PC-3 (cell line): ENCODE results near the gene FBXL19. TPM values are rescaled to one million over a fixed set of nuclear protein-coding genes. Genes with fewer than 3 reads are reported as not detected.

ENCODE experiments used
- ATAC-seq: fragments of 200-7000 bp; cut with Tn5 transposase; 2 replicates; pipeline ENCODE4 v1.9.1; 2020; ENCODE audit warnings: mild to moderate bottlenecking, moderate library complexity
- BruUV-seq: library from RNA; stranded (reverse); fragments of 400-500 nt; replicated peaks from 2 replicates; lab custom pipeline; 2021; lab: Mats Ljungman, UMichigan
- CTCF ChIA-PET: fragments of 300-600 bp; sonication (Branson Sonifier 250); formaldehyde crosslinking; loops from one replicate; lab custom pipeline; 2022; ENCODE audit warnings: antibody characterized with exemption; lab: Charles Lee
- POLR2A ChIA-PET: fragments of 300-600 bp; sonication (Branson Sonifier 250); formaldehyde crosslinking; loops from one replicate; lab custom pipeline; 2022; ENCODE audit warnings: antibody characterized with exemption; ENCODE audit not compliant: unreplicated experiment; lab: Charles Lee
- DNase-seq: peaks from one replicate; pipeline ENCODE4 v3.0.0-alpha.2; 2015
- H2AFZ ChIP-seq: fragments of 300-600 bp; sonication (generic); 2 replicates; pipeline ENCODE4 v1.6.0; 2016; ENCODE audit warnings: antibody characterized with exemption, low read length
- H3F3A ChIP-seq: fragments of 300-600 bp; sonication (generic); one replicate; pipeline ENCODE4 v1.6.0; 2017; ENCODE audit warnings: antibody characterized with exemption, low read length, control low read depth, mild to moderate bottlenecking; ENCODE audit not compliant: unreplicated experiment
- H3K27ac ChIP-seq: fragments of 300-600 bp; sonication (generic); 2 replicates; pipeline ENCODE4 v1.5.1; 2016; ENCODE audit warnings: mild to moderate bottlenecking, low read length
- H3K27me3 ChIP-seq: fragments of 300-600 bp; sonication (generic); 2 replicates; pipeline ENCODE4 v1.6.1; 2016; ENCODE audit warnings: low read length, mixed read lengths
- H3K36me3 ChIP-seq: fragments of 300-600 bp; sonication (generic); 2 replicates; pipeline ENCODE4 v1.6.1; 2016; ENCODE audit warnings: low read depth, mixed run types, low read length, mixed read lengths
- H3K4me1 ChIP-seq: fragments of 300-600 bp; sonication (generic); 2 replicates; pipeline ENCODE4 v1.5.1; 2016; ENCODE audit warnings: low read length; ENCODE audit not compliant: insufficient read depth
- H3K4me2 ChIP-seq: fragments of 300-600 bp; sonication (generic); 2 replicates; pipeline ENCODE4 v1.6.0; 2016; ENCODE audit warnings: low read length
- H3K4me3 ChIP-seq: fragments of 300-600 bp; sonication (generic); 2 replicates; pipeline ENCODE4 v1.5.1; 2016; ENCODE audit warnings: mild to moderate bottlenecking, low read length, mixed read lengths
- H3K79me2 ChIP-seq: fragments of 300-600 bp; sonication (generic); 2 replicates; pipeline ENCODE4 v1.6.1; 2017; ENCODE audit warnings: low read length, mixed read lengths
- H3K9ac ChIP-seq: fragments of 300-600 bp; sonication (generic); 2 replicates; pipeline ENCODE4 v1.6.0; 2016; ENCODE audit warnings: mild to moderate bottlenecking, low read length
- H3K9me2 ChIP-seq: fragments of 300-600 bp; sonication (generic); replicated peaks from 2 replicates; pipeline ENCODE4 v1.6.1; 2016; ENCODE audit warnings: mixed run types, low read length, mixed read lengths
- H3K9me3 ChIP-seq: fragments of 300-600 bp; sonication (generic); 2 replicates; pipeline ENCODE4 v1.6.1; 2016; ENCODE audit warnings: low read length, mixed read lengths
- H4K20me1 ChIP-seq: fragments of 300-600 bp; sonication (generic); 2 replicates; pipeline ENCODE4 v1.6.1; 2016; ENCODE audit warnings: low read length, mixed read lengths
- EZH2 ChIP-seq: fragments of 300-600 bp; sonication (generic); IDR thresholded peaks from one replicate; pipeline ENCODE4 v1.6.1; 2017; ENCODE audit warnings: antibody characterized with exemption, mild to moderate bottlenecking, low read length; ENCODE audit not compliant: unreplicated experiment
- EZH2phosphoT487 ChIP-seq: fragments of 300-600 bp; sonication (generic); IDR thresholded peaks from 2 replicates; pipeline ENCODE4 v1.6.1; 2018; ENCODE audit warnings: mild to moderate bottlenecking, antibody characterized with exemption, low read length, borderline replicate concordance
- intact Hi-C: fragments of 100-400 bp; cut with micrococcal nuclease; formaldehyde crosslinking; loops from 2 replicates; pipeline ENCODE4 v1.9.0; 2023
- total RNA-seq: library from RNA; depleted of rRNA; stranded (reverse); fragments of >200 nt; gene quantifications from 2 replicates; pipeline ENCODE4 v1.2.3, GENCODE V29; 2014
- TF ChIP-seq, protein P1 (sequence below): fragments of 300-600 bp; sonication (generic); conservative IDR thresholded peaks from 2 replicates; pipeline ENCODE4 v1.5.1; 2017; ENCODE audit warnings: antibody characterized with exemption, low read depth, mild to moderate bottlenecking, low read length

Gene FBXL19
- total RNA-seq, 1 experiment from 2014 or later, result 36.2 TPM

DNA sequence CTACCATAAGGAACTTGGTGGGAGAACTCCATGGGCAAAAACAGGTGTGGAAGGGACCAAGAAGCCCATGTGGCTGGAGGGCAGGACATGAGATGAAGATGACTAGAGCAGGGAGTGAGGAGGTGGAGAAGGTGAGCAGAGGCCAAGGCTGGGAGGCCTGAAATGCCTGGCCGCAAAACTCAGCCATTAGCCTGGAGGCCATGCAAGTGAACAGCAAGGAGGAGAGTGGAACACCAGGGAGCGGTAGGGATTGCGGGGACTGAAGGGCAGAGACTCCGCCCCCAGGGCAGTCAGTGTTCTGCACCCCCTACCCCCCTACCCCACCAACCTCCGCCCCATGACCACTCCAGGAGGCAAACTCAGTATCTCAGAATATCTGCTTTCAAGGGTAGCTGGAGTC lies 46.5 kb upstream of the FBXL19 start:
- H3K79me2 ChIP-seq, result peaks cover 21% of the 10 kb centered on the region
- no TSS peak for BruUV-seq
- ATAC-seq (no peak), DNase-seq (no peak)
- no peaks in the 10 kb centered on the region for H3K36me3 ChIP-seq
- no peak overlapping the region; the same call in 1 of the 2 replicates for H3K4me3 ChIP-seq
- CTCF ChIA-PET, result no interaction called here
- peak overlapping the region; percentile 96; the same call in 1 of the 2 replicates for H3K4me2 ChIP-seq
- TF ChIP-seq, protein P1, sequence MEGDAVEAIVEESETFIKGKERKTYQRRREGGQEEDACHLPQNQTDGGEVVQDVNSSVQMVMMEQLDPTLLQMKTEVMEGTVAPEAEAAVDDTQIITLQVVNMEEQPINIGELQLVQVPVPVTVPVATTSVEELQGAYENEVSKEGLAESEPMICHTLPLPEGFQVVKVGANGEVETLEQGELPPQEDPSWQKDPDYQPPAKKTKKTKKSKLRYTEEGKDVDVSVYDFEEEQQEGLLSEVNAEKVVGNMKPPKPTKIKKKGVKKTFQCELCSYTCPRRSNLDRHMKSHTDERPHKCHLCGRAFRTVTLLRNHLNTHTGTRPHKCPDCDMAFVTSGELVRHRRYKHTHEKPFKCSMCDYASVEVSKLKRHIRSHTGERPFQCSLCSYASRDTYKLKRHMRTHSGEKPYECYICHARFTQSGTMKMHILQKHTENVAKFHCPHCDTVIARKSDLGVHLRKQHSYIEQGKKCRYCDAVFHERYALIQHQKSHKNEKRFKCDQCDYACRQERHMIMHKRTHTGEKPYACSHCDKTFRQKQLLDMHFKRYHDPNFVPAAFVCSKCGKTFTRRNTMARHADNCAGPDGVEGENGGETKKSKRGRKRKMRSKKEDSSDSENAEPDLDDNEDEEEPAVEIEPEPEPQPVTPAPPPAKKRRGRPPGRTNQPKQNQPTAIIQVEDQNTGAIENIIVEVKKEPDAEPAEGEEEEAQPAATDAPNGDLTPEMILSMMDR, result no peak
- no peak for TF ChIP-seq EZH2
- TF ChIP-seq EZH2phosphoT487, result no peak
- intact Hi-C loops, result no loop called here
- H3K9me2 ChIP-seq, result no peaks in the 10 kb centered on the region
- H3K4me1 ChIP-seq, result peaks cover 12% of the 10 kb centered on the region
- H2AFZ ChIP-seq, result no peak overlapping the region
- no peak overlapping the region for H3K9ac ChIP-seq
- no peaks in the 10 kb centered on the region for H3F3A ChIP-seq
- POLR2A ChIA-PET, result no interaction called here
- H3K27ac ChIP-seq, result no peak overlapping the region
- H3K9me3 ChIP-seq, result no peaks in the 10 kb centered on the region
- no peaks in the 10 kb centered on the region for H3K27me3 ChIP-seq
- H4K20me1 ChIP-seq, result no peaks in the 10 kb centered on the region

DNA sequence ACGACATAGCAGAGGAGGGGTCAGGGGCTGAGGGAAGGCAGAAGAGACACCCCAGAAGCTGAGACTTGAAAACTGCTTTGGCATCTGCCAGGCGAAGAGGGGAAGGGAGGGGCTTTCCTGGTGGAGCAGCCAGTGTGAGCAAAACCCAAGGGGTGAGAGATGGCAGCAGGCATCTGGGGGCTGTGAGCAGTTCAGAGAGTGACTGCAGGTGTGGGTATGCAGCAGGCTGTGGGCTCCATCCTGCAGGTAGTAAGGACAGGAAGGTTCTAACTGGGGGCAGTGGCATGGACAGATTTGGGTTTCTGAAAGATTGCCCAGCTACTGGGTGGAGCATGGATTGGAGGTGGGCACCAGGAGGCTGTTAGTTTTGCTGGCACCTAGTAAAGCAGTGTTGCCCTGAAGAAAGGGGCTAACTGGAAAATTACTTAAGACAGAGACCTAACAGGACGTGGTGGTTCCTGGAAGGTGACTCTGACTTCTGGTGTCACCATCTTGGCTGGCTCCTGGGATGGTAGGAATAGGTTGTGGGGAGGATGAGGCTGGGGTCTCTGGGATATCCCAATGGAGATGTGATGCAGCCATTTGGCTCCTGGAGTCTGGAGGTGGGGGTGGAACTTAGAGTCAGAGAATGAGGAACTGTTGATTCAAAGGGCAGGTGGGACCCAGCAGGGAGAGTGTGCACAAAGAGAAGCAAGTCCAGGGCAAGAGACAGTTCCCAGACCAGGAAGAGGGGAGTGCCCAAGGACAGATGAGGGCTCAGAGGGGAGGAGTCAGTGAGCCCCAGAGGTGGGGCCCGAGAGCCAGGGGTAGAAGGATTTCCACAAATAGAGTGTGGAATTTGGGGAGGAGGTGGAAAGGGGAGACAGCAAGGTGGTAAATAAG lies 40.7 kb upstream of the FBXL19 start:
- no peak overlapping the region for H3K9ac ChIP-seq
- no peaks in the 10 kb centered on the region for H3K36me3 ChIP-seq
- no peaks in the 10 kb centered on the region for H3K9me2 ChIP-seq
- intact Hi-C loops, result no loop called here
- ChIA-PET POLR2A (no interaction called here), CTCF (no interaction called here)
- H3K4me3 ChIP-seq, result no peak overlapping the region
- no peaks in the 10 kb centered on the region for H3K27me3 ChIP-seq
- TF ChIP-seq EZH2phosphoT487, result no peak
- TF ChIP-seq EZH2, result no peak
- TF ChIP-seq, protein P1, result no peak
- H4K20me1 ChIP-seq, result no peaks in the 10 kb centered on the region
- no peaks in the 10 kb centered on the region for H3F3A ChIP-seq
- no peak overlapping the region for H3K27ac ChIP-seq
- no peak overlapping the region for H2AFZ ChIP-seq
- no peaks in the 10 kb centered on the region for H3K79me2 ChIP-seq
- no peak overlapping the region for H3K4me2 ChIP-seq
- BruUV-seq, result no TSS peak
- H3K9me3 ChIP-seq, result no peaks in the 10 kb centered on the region
- DNase-seq (no peak), ATAC-seq (no peak)
- no peaks in the 10 kb centered on the region for H3K4me1 ChIP-seq

DNA sequence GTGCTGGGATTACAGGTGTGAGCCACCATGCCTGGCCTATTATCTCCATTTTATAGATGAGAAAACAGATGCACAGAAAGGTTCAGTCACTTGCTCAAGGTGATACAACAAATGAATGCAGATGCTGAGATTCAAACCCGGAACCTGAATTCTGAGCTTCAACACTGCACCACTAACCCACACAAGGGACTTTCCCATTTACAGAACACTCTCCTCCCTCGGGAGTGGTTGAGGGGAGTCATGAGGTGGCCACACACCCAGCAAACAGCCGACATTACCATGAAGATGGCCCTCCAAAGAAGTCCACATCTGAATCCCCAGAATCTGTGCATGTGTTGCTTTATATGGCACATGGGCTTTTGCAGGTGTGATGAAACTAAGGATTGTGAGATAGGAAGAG lies 38.6 kb upstream of the FBXL19 start:
- Histone ChIP-seq H3K79me2 (no peaks in the 10 kb centered on the region), H3K9me3 (no peaks in the 10 kb centered on the region), H3K4me1 (no peaks in the 10 kb centered on the region), H3K27ac (no peak overlapping the region), H3K9me2 (no peaks in the 10 kb centered on the region), H3K4me2 (no peak overlapping the region), H4K20me1 (no peaks in the 10 kb centered on the region), H3K36me3 (no peaks in the 10 kb centered on the region), H3K9ac (no peak overlapping the region), H3F3A (no peaks in the 10 kb centered on the region), H2AFZ (no peak overlapping the region), H3K27me3 (no peaks in the 10 kb centered on the region), H3K4me3 (no peak overlapping the region)
- POLR2A ChIA-PET, result no interaction called here
- CTCF ChIA-PET, result no interaction called here
- TF ChIP-seq EZH2, result no peak
- TF ChIP-seq, protein P1, result no peak
- no peak for TF ChIP-seq EZH2phosphoT487
- DNase-seq, result no peak
- no TSS peak for BruUV-seq
- intact Hi-C loops, result no loop called here
- ATAC-seq, result no peak
